Left kidney (tissue), 2 donors: ENCODE data around the gene PATJ. TPM values are rescaled to one million over a fixed set of nuclear protein-coding genes. Genes with fewer than 3 reads are reported as not detected.
"Not testable (repeated sequence)": the region's sequence is repeated elsewhere in the genome, so short reads cannot be mapped to it uniquely, and the experiment has no call there.

ENCODE experiments used
- DNase-seq: peaks from one replicate; pipeline ENCODE4 v3.0.0-alpha.2; 2013
- polyA plus RNA-seq: library from polyadenylated mRNA; unstranded; fragments of 120-200 nt; gene quantifications from one replicate; pipeline ENCODE4 v1.2.1, GENCODE V29; 2013; ENCODE audit not compliant: insufficient read length

The PATJ gene
- polyA plus RNA-seq, 1 donor = 65.6 TPM

- not testable (repeated sequence) for DNase-seq
These were observed 206.4 kb downstream of the PATJ start for GRCh38 chr1:61948685-61949084.

DNA sequence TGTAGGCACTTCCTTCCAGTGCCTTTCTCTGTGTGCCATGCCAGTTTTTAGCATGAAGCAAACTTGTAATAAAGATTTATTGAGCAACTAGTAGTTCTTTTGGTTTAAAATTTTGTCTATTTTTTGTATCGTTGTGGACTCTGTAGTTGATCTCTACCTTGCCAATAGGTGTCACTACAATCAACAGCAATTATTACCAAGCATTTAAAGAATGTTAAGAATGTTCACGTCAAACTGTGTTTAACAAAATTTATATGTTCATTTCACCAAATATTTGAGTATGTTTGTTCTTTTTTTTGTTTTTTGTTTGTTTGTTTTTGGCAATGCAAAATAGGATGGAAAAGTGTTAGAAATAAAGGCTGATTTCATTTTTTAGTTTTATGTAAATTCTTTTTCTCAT is 208.1 kb downstream of the PATJ start:
- no peak for DNase-seq

DNA sequence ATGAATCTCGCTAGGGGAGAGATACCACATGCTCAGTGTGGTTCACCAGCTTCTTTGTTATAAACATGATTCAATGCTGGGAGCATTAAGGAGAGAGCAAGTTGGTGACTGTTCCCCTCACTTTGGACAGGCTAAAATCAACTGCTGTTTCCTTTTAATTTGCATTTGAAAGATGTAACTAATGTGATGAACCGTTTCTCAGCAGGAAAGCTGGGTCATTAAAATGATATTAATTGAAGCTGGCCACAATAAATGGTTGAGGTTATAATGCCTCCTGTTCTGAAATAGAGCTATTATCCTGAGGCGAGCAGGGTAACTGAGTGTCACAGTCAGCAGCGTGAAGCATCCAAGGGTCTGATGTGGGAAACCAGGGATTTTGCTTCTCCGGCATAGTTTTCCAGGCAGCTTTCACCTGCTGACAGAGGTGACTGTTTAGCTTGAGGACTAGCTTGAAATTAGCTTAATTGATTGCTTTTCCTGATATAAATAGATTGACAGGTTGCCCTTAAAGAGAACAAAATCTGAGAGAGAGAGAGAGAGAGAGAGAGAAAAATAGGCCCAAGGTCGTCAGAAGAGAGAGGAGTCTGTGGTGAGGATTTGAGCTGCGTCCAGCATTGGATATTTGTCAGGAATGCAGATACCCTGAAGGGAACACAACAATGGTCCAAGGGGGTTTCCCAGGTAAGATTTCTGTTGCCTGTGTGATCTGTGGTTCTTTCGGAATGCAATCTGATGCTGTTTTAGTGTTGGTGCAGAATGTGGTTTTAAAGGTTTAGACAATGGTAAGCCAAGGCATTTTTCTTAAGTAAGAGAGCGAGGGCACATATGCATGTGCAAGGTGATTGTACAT is 209.7 kb downstream of the PATJ start:
- no peak for DNase-seq

DNA sequence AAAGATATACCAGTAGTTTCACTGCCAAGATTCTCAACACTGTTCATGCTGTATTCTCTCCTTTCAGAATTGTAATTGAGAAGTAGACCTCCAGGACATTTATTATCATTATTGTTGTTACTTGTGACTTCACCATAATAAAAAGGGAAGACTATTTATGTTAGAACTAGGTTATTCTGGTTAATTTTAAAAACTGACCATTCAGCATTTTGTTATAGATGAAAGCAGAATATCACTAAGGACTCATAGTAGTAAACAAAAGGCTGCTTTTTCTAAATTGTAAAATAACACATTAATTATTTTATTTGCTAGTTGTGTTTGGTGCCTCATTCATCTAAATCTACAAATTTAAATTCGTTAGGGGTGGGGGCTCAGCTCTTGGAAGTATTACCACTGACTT is 210.4 kb downstream of the PATJ start:
- no peak for DNase-seq

GRCh38 chr1:61953076-61953789 is 211.0 kb downstream of the PATJ start:
- no peak for DNase-seq

- no peak for DNase-seq
These were observed 211.5 kb downstream of the PATJ start for GRCh38 chr1:61953790-61954150.

- no peak for DNase-seq
These were observed 213.0 kb downstream of the PATJ start for GRCh38 chr1:61955261-61955660.

- no peak for DNase-seq
These were observed 213.9 kb downstream of the PATJ start for GRCh38 chr1:61956016-61956645.

GRCh38 chr1:61956784-61957183 is 214.5 kb downstream of the PATJ start:
- no peak for DNase-seq

DNA sequence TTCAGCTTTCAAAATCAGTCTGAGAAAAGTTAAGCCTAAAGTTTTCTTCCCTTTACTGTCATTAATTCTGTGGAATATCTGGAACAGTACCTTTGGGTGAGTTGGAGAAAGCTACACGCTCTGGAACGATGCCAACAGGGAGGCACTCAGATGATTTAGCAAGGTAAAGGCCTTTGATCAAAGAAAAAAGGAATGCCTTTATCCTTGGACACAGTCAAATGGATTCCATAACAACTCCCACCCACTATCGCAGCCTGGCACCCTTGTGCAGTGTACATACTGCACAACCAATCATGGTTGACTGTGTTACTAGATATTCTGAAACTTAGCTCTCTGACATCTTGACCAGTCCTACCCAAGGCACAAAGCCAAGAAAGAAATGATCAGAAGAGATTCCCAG is 218.7 kb downstream of the PATJ start:
- DNase-seq = no peak

- no peak for DNase-seq
These were observed 220.4 kb downstream of the PATJ start for GRCh38 chr1:61962631-61963030.

DNA sequence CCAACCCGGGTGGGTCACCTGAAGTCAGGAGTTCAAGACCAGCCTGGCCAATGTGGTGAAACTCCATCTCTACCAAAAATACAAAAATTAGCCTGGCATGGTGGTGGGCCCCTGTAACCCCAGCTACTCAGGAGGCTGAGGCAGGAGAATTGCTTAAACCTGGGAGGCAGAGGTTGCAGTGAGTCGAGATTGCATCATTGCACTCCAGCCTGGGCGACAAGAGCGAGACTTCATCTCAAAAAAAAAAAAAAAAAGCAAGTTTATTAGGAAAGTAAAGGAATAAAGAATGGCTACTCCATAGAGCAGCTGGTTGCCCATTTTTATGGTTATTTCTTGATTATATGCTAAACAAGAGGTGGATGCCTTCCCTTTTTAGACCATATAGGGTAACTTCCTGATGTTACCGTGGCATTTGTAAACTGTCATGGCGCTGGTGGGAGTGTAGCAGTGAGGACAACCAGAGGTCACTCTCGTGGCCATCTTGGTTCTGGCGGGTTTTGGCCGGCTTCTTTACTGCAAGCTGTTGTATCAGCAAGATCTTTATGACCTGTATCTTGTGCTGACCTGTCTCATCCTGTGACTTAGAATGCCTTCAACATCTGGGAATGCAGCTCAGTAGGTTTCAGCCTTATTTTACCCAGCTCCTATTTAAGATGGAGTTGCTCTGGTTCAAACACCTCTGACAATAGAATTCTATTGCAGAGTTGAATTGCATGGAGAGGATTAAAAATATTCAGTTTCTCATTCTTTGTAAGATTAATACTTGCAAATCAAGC is 224.4 kb downstream of the PATJ start:
- DNase-seq = not testable (repeated sequence)

GRCh38 chr1:61967750-61968149 is 225.5 kb downstream of the PATJ start:
- DNase-seq = no peak

DNA sequence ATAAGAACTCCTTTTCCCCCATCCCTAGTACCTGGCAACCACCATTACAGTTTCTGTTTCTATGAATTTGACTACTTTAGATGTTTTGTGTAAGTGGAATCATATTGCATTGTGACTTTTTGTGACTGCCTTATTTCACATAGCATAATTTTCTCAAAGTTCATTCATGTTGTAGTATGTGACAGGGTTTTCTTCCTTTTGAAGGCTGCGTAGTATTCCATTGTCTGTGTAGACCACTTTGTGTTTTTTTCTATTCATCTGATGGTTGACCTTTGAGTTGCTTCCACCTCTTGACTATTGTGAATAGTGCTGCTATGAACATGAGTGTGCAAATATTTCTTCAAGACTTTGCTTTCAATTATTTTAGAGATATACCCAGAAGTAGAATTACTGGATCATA is 226.6 kb downstream of the PATJ start:
- no peak for DNase-seq

- DNase-seq = no peak
These were observed 231.0 kb downstream of the PATJ start for GRCh38 chr1:61973100-61973837.

GRCh38 chr1:61975638-61976037 is 233.4 kb downstream of the PATJ start:
- DNase-seq = no peak

DNA sequence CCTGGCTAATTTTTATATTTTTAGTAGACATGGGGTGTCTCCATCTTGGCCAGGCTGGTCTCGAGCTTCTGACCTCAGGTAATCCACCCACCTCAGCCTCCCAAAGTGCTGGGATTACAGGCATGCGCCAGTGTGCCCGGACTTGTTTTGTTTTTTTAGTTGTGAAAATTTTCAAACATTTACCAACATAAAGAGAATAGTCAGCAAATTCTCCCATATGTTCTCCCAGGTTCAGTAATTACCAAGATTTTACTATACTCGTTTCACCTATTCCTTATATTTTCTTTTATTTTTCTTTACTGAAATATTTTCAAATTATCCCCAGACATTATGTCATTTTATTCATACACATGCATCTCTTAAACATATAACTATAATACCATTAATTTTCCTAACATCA is 234.3 kb downstream of the PATJ start:
- DNase-seq = no peak

DNA sequence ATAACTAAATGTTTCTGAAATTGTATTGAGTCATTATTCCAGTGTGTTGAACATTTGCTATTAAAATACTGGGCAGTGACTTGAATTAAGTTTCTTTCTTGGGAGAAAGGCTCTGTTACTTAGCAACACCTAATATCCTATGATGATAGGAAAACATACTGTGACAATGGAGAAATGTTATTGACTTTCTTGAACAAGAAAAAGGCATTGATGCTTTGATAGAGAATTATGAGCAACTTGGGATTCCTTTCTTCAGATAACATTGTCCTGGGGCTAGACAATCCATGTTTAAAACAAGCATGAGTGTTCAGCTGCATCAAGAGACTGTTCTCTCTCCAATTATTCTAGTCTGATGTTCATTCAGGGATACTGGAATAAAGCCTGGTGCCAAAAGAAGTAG is 236.5 kb downstream of the PATJ start:
- DNase-seq = no peak

DNA sequence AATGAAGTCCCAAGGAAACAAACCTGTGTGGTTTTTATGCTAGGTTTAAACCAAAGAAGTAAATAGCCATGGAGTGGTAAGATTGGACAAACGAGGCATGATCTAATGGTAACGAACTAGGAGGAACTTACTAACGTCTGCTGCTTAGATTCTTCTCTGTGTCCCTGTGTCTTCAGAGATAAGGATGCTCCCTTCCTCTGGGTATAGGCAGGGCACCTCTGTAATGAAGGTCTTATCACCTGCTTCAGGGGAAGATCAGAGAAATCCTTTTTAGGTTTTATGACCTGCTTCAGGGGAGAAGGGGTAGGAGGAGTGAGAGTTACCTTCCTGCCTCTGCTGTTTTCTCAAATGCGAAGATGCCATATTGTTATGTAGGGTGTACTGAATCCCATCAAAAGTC is 237.4 kb downstream of the PATJ start:
- DNase-seq = no peak

- DNase-seq = no peak
These were observed 238.3 kb downstream of the PATJ start for GRCh38 chr1:61980561-61980960.

DNA sequence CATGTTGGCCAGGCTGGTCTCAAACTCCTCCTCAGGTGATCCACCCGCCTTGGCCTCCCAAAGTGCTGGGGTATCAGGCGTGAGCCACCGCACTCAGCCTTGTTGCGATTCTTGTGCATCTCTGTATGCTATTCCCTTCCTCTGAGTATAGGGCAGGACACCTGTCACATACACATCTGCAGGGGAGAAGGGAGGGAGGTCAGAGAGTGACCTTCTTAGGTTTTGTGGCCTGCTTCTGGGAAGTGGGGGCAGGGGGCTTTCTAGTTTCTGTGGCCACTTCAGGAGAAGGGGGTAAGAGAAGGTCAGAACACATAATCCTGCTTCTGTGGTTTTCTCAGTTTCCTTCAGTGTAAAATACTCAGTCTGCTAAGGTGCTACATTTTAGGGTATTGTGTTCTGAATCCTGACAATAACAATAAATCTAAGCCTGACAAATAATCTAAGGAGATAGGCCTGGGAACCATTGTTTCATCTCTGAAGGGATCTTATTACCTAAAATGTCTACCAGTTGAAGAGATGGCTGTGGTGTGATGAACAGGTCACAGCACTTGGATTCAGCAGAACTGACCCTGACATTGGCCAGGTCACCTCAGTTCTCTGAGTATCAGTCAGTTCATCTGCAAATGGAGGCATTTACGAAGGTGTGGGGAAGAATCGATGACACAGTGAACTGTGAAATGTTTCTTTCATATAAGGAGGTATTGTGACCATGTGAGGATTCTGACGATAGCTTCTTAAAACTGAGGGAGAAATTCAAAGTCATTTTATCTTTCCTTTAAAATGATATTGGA is 239.8 kb downstream of the PATJ start:
- no peak for DNase-seq
